Testis (tissue), 3 donors: Measurements from ENCODE around the gene MAP2K4. TPM values are rescaled to one million over a fixed set of nuclear protein-coding genes. Genes with fewer than 3 reads are reported as not detected.

Source experiments
- DNase-seq: peaks from one replicate; pipeline ENCODE4 v3.0.0-alpha.2; 2019
- H3K27ac ChIP-seq, 2 donors: fragments of 200-600 bp; sonication (generic); one replicate each; pipeline ENCODE4 v1.5.1; 2019
- H3K27me3 ChIP-seq: fragments of 200-600 bp; sonication (generic); one replicate; pipeline ENCODE4 v1.5.1; 2019
- H3K36me3 ChIP-seq: fragments of 200-600 bp; sonication (generic); one replicate; pipeline ENCODE4 v1.5.1; 2017; ENCODE audit warnings: low read depth; ENCODE audit errors: missing control alignments
- H3K4me1 ChIP-seq: fragments of 200-600 bp; sonication (generic); one replicate; pipeline ENCODE4 v1.5.1; 2019
- H3K4me3 ChIP-seq, 2 donors: fragments of 200-600 bp; sonication (generic); one replicate each; pipeline ENCODE4 v1.5.1; 2017 to 2019
- H3K9me3 ChIP-seq: fragments of 200-600 bp; sonication (generic); one replicate; pipeline ENCODE4 v1.5.1; 2017
- CTCF ChIP-seq, 3 experiments: fragments of 450-650 bp in 2 of 3; fragments of 200-600 bp in 1 of 3; sonication (generic) in 1 of 3; IDR thresholded peaks; one replicate each; pipeline ENCODE4 v1.5.1; 2016 to 2019; ENCODE audit warnings: antibody characterized with exemption in 3 of 3, mild to moderate bottlenecking in 2 of 3, moderate library complexity in 1 of 3
- POLR2A ChIP-seq: fragments of 450-650 bp; IDR thresholded peaks from one replicate; pipeline ENCODE4 v1.6.1; 2017; ENCODE audit warnings: antibody characterized with exemption, mild to moderate bottlenecking, moderate library complexity
- WGBS, 2 donors: methylation state at CpG; one replicate each; pipeline ENCODE4 v1.1.5; 2018; 5-methylcytosine and 5-hydroxymethylcytosine counted together
- intact Hi-C: fragments of 100-400 bp; cut with DNase I; formaldehyde crosslinking; loops from one replicate; pipeline ENCODE4 v1.15.1; 2023; ENCODE audit warnings: low total_unique reads
- polyA plus RNA-seq: library from polyadenylated mRNA; stranded (reverse); fragments of 350-450 nt; fragmentation: Illumina TruSeq; extraction: RNeasy Lipid Tissue Mini Kit (QIAGEN cat#74804); gene quantifications from one replicate; pipeline ENCODE4 v1.2.3, GENCODE V29; 2014; ENCODE audit warnings: low read depth, low replicate concordance; ENCODE audit not compliant: insufficient read depth
- total RNA-seq, 2 donors: library from RNA; depleted of rRNA; stranded (reverse); fragments of >200 nt; gene quantifications; one replicate each; pipeline ENCODE4 v1.2.3, GENCODE V29; 2016

Gene MAP2K4
- total and polyA plus RNA-seq, 3 donors from 2014 or later, result 22.4 to 47.7 (median 46.3) TPM

GRCh38 chr17:12062249-12062648, 41.6 kb downstream of the MAP2K4 start:
- no peak overlapping the region for H3K27ac ChIP-seq
- H3K4me1 ChIP-seq, result peaks cover 7% of the 10 kb centered on the region
- H3K36me3 ChIP-seq, result no peaks in the 10 kb centered on the region
- intact Hi-C loops, result no loop called here
- H3K4me3 ChIP-seq, result no peak overlapping the region
- H3K27me3 ChIP-seq, result no peaks in the 10 kb centered on the region
- TF ChIP-seq POLR2A (no peak), CTCF (IDR thresholded peaks at IDR 0.05) (no peak)
- DNase-seq, result no peak
- 89 to 92% methylated on average over 3 of the region's 3 CpGs for WGBS, 2 donors
- H3K9me3 ChIP-seq, result no peaks in the 10 kb centered on the region

GRCh38 chr17:12064395-12064794, 43.7 kb downstream of the MAP2K4 start:
- H3K27ac ChIP-seq, result no peak overlapping the region
- H3K4me3 ChIP-seq, result no peak overlapping the region
- H3K36me3 ChIP-seq, result no peaks in the 10 kb centered on the region

GRCh38 chr17:12067485-12067884, 46.8 kb downstream of the MAP2K4 start:
- DNase-seq, result no peak
- Histone ChIP-seq H3K27me3 (no peaks in the 10 kb centered on the region), H3K4me1 (no peaks in the 10 kb centered on the region), H3K36me3 (no peaks in the 10 kb centered on the region), H3K4me3 (no peak overlapping the region), H3K9me3 (no peaks in the 10 kb centered on the region), H3K27ac (no peak overlapping the region)
- intact Hi-C loops, result no loop called here
- WGBS, 2 donors, result 80 to 85% methylated on average over 2 of the region's 2 CpGs
- TF ChIP-seq CTCF (IDR thresholded peaks at IDR 0.05) (no peak), POLR2A (no peak)

More at GRCh38 chr17:12064395-12064794, 43.7 kb downstream of the MAP2K4 start:
- no peak for DNase-seq
- H3K9me3 ChIP-seq, result no peaks in the 10 kb centered on the region
- TF ChIP-seq CTCF (IDR thresholded peaks at IDR 0.05), result no peak
- TF ChIP-seq POLR2A, result no peak
- H3K4me1 ChIP-seq, result peaks cover 3% of the 10 kb centered on the region
- intact Hi-C loops, result no loop called here
- WGBS, 2 donors, result 93 to 98% methylated on average over 2 of the region's 2 CpGs
- H3K27me3 ChIP-seq, result no peaks in the 10 kb centered on the region

- Histone ChIP-seq H3K27ac (no peak overlapping the region), H3K9me3 (no peaks in the 10 kb centered on the region), H3K27me3 (no peaks in the 10 kb centered on the region), H3K36me3 (no peaks in the 10 kb centered on the region), H3K4me3 (no peak overlapping the region), H3K4me1 (no peaks in the 10 kb centered on the region)
- DNase-seq, result no peak
- TF ChIP-seq POLR2A (no peak), CTCF (IDR thresholded peaks at IDR 0.05) (no peak)
- intact Hi-C loops, result no loop called here
These were observed 48.3 kb downstream of the MAP2K4 start for GRCh38 chr17:12068946-12069345.

- no peaks in the 10 kb centered on the region for H3K9me3 ChIP-seq
- intact Hi-C loops, result no loop called here
- TF ChIP-seq POLR2A (no peak), CTCF (IDR thresholded peaks at IDR 0.05) (no peak)
These were observed 49.9 kb downstream of the MAP2K4 start for GRCh38 chr17:12070561-12070960.

More at GRCh38 chr17:12070561-12070960, 49.9 kb downstream of the MAP2K4 start:
- no peak for DNase-seq
- no peak overlapping the region for H3K4me3 ChIP-seq
- no peaks in the 10 kb centered on the region for H3K4me1 ChIP-seq
- H3K27me3 ChIP-seq, result no peaks in the 10 kb centered on the region
- H3K36me3 ChIP-seq, result no peaks in the 10 kb centered on the region
- H3K27ac ChIP-seq, result no peak overlapping the region
